HCEC 1CT (cell line): ENCODE results near the gene TPRG1.

ENCODE experiments used
- DNase-seq: peaks from one replicate; pipeline ENCODE4 v3.0.0-alpha.2; 2017

The TPRG1 gene

GRCh38 chr3:189363590-189364255 is 192.0 kb downstream of the TPRG1 start:
- DNase-seq, result no peak

DNA sequence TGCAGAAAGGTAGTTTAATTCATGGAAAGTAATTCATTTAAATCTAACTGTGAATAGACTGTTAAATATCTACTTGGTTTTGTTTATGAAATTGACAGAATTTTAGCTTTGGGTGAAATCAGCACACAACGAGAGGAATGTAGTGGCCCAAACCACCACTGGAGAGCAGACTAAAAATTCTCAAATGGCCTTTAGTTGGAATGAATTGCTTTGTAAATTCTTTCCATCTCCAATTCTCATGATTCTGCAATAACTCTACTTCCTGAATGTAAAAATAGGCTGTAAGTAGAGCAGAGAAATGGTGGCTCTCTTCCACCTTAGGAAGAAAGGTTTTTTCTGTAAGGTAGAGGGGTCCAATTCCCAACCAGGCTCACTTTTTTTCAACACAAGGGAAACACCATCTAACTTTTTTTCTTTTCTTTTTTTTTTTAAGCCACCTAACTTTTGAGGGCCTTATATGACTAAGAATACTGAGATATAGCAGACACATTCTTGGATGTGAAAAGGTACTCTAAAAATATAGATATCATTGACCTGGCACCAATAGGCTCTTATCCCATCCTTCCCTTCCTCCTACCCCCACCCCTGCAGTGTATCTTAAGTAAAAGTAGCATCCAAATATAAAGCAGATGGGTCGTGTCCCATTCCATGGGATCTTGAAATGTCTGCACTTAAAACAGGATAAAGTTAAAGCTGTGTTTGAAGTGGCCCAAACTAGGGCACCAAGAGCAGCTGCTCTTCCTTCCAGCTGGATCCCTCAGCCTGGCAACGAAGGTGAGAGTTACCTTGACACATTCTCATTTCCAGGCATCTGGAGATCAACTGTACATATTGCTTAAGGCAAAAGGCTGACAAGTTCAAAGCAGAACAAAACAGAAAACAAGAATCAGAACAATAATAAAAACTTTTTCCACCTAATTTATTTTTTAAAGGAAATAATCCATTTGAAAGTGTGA is 194.1 kb downstream of the TPRG1 start:
- no peak for DNase-seq

- no peak for DNase-seq
Measured at GRCh38 chr3:189368384-189368783, 196.6 kb downstream of the TPRG1 start.

DNA sequence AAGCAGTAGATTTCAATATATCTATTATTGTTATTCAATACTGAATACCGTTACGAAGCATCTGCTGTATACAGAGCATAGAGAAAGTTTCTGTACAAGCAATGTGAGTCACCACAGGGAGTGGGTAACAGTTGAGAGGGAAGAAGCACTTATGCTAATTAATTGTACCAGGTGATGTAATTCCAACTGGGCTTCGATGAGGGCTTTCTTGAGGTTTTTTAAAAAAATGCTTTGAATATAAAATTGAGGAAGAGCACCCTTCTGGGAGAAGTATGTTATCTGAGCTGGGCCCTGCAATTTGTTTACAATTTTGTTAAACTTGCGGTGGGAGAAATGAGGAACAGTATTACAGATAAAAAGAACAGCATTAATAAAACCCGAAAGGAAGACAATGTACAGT is 197.9 kb downstream of the TPRG1 start:
- DNase-seq, result no peak

- DNase-seq, result no peak
Measured at GRCh38 chr3:189372243-189372642, 200.5 kb downstream of the TPRG1 start.
